Measurements from ENCODE around the gene PTPRR. TPM values are rescaled to one million over a fixed set of nuclear protein-coding genes. Genes with fewer than 3 reads are reported as not detected.

Gene PTPRR
- total RNA-seq, 1 donor from 2014 or later: not detected

GRCh38 chr12:70671698-70672097 is 248.8 kb downstream of the PTPRR start:
- DNase-seq: no peak

GRCh38 chr12:70670948-70671347 is 249.6 kb downstream of the PTPRR start:
- DNase-seq: peak; percentile 52

GRCh38 chr12:70667253-70667652 is 253.3 kb downstream of the PTPRR start:
- no peak for DNase-seq

GRCh38 chr12:70666364-70666763 is 254.2 kb downstream of the PTPRR start:
- no peak for DNase-seq

GRCh38 chr12:70664465-70664881 is 256.1 kb downstream of the PTPRR start:
- DNase-seq: peak; percentile 64

GRCh38 chr12:70663838-70664237 is 256.7 kb downstream of the PTPRR start:
- no peak for DNase-seq

- peak; percentile 83 for DNase-seq
Observed at GRCh38 chr12:70661466-70662161, 258.9 kb downstream of the PTPRR start.

GRCh38 chr12:70660620-70661219 is 259.8 kb downstream of the PTPRR start:
- DNase-seq: peak; percentile 67

GRCh38 chr12:70660002-70660604 is 260.4 kb downstream of the PTPRR start:
- DNase-seq: no peak

- DNase-seq: no peak
Observed at GRCh38 chr12:70659077-70659606, 261.4 kb downstream of the PTPRR start.

GRCh38 chr12:70657616-70658286 is 262.8 kb downstream of the PTPRR start:
- no peak for DNase-seq

- DNase-seq: peak; percentile 23
Observed at GRCh38 chr12:70652451-70652850, 268.1 kb downstream of the PTPRR start.

- peak; percentile 77 for DNase-seq
Observed at GRCh38 chr12:70648831-70649230, 271.7 kb downstream of the PTPRR start.

GRCh38 chr12:70648191-70648590 is 272.3 kb downstream of the PTPRR start:
- peak; percentile 44 for DNase-seq

- DNase-seq: no peak
Observed at GRCh38 chr12:70646850-70647249, 273.7 kb downstream of the PTPRR start.

- peak; percentile 97 for DNase-seq
Observed at GRCh38 chr12:70645494-70646317, 274.8 kb downstream of the PTPRR start.

GRCh38 chr12:70644861-70645260 is 275.7 kb downstream of the PTPRR start:
- no peak for DNase-seq

GRCh38 chr12:70643939-70644338 is 276.6 kb downstream of the PTPRR start:
- DNase-seq: no peak

- DNase-seq: no peak
Observed at GRCh38 chr12:70641691-70642090, 278.8 kb downstream of the PTPRR start.

- no peak for DNase-seq
Observed at GRCh38 chr12:70640901-70641300, 279.6 kb downstream of the PTPRR start.

GRCh38 chr12:70639535-70639934 is 281.0 kb downstream of the PTPRR start:
- DNase-seq: no peak
